GM20431 (cell line): ENCODE data around the gene HOXC5.
"Not testable (repeated sequence)": the region's sequence is repeated elsewhere in the genome, so short reads cannot be mapped to it uniquely, and the experiment has no call there.

Experiments
- in situ Hi-C: fragments of 300-500 bp; cut with MseI, MboI; formaldehyde crosslinking; loops from one replicate; pipeline ENCODE4 v1.15.0; 2020; ENCODE audit warnings: low sequenced_read_pairs; ENCODE audit not compliant: unreplicated experiment

Gene HOXC5

GRCh38 chr12:54040648-54041047 is 7.8 kb downstream of the HOXC5 start:
- in situ Hi-C loops: no loop called here

GRCh38 chr12:54041097-54041690 is 8.3 kb downstream of the HOXC5 start:
- in situ Hi-C loops: no loop called here

DNA sequence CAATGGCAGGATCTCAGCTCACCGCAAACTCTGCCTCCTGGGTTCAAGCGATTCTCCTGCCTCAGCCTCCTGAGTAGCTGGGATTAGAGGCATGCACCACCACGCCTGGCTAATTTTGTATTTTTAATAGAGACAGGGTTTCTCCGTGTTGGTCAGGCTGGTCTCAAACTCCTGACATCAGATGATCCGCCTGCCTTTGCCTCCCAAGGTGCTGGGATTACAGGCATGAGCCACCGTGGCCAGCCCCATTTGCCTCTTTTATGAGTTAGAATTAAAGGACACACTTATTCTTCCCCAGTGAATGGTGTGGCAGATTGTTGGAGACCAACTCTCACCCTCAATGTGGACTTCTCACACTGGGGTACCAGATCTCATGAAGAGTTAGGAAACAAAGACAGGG is 9.2 kb downstream of the HOXC5 start:
- in situ Hi-C loops: not testable (repeated sequence)

GRCh38 chr12:54042970-54043853 is 10.4 kb downstream of the HOXC5 start:
- in situ Hi-C loops: no loop called here

DNA sequence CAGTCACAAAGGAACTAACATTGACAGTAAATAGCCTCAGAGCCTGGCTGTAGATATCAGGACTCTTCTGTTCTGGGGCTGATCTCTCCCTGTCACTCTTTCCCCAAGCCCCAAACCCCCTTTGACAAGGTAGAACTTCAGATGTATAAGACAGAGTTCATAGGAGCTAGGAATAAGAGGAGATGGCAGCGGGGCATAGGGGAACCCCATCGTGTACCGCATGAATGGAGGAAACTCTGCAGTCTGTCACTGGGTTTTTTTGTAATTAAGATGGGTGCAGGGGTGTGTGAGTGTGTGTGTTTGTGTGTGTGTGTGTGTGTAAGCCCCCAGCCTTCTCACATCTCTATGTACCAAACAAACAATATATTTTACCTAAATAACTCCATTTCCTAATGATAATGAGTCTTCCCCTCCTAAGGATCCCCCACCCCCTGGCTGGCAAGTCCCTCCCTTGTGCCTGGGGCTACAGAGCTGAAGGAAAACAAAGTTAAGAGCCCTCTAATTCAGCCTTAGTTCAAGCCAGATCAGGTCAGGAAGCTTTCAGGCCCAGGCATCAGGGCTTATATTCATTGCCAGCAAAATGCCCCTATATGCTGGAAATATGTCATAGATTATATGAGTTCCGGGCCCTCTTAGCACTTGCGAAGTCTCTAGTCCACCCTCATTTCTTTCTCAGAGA is 11.7 kb downstream of the HOXC5 start:
- in situ Hi-C loops: no loop called here

DNA sequence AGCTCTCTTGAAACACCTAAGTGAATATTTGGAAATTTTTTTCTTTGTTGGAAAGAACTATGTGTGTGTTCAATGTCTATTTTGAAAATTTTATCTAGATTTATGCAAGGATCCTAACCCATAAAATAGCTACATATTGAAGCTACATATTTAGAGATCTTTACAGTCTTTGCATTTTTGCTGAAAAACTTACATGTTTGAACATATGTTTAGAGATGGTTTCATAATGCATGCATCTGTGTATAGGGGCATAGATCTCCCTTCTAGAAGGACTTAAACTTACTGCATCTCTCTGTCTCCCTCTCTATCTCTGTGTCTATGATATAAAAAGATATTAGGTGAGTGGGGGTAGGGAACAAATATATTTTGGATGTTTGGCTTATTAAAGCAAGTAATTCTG is 12.6 kb downstream of the HOXC5 start:
- in situ Hi-C loops: no loop called here

GRCh38 chr12:54045868-54046521 is 13.1 kb downstream of the HOXC5 start:
- in situ Hi-C loops: no loop called here

GRCh38 chr12:54046809-54047159 is 13.9 kb downstream of the HOXC5 start:
- in situ Hi-C loops: no loop called here

GRCh38 chr12:54047160-54047963 is 14.5 kb downstream of the HOXC5 start:
- in situ Hi-C loops: no loop called here

DNA sequence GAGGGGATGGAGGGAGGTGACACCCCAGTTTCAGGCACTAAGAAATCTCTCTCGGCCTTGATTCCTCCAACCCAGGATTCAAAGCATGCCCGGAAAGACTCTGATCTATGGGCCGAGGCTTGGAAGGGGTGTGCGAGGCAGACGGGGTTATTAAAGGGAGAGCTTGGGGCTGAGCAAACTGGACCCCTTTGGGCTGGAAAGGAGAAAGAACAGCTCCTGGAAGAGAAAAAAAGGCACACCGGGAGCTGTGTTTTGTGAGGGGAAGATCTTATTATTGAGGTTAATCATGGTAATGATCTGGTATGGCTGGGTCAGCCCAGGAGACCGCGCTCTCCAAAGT is 15.1 kb downstream of the HOXC5 start:
- in situ Hi-C loops: no loop called here

GRCh38 chr12:54048406-54049093 is 15.7 kb downstream of the HOXC5 start:
- in situ Hi-C loops: no loop called here

- in situ Hi-C loops: no loop called here
Measured at GRCh38 chr12:54049108-54049507, 16.3 kb downstream of the HOXC5 start.

- in situ Hi-C loops: no loop called here
Measured at GRCh38 chr12:54050482-54050810, 17.6 kb downstream of the HOXC5 start.

DNA sequence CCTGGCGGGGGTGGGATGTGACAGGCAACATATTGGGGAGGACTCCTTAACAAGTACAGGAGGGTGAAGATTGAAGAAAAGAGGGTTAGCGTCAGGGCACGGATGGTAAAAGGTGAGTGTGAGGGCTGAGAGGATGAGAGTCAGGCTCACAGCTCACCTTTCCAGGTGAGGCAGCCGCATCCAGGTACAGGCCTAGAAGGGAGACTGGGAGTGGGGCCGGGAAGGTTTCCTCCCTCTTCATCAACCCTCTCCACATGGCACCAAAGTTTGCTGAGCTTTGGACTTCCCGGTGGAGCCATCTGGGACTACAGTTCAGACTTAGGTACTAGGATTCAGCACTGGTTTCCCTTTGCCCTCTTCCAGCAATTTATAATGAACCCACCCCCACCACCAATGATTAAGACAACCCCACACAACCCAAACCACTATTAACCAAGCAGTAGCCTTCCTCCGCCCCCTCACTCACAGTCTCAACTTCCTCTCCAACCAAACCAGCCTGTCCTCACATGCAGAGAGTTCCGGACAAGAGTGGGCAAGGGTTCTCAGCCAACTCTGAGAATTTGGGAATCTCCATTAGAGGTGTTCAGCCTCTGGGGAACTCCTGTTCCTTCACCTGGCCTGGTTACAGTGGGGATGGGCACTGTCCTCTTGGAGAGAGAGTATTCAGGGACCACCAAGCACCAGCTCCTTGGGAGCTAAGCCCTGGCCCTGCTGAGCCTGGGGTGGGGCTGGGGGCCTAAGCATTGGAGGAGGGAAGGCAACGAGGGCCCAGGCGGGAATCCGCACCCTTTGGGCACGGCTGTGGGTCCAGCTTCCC is 18.4 kb downstream of the HOXC5 start:
- in situ Hi-C loops: no loop called here

- in situ Hi-C loops: no loop called here
Measured at GRCh38 chr12:54051874-54052437, 19.1 kb downstream of the HOXC5 start.

GRCh38 chr12:54052438-54053002 is 19.7 kb downstream of the HOXC5 start:
- in situ Hi-C loops: no loop called here

DNA sequence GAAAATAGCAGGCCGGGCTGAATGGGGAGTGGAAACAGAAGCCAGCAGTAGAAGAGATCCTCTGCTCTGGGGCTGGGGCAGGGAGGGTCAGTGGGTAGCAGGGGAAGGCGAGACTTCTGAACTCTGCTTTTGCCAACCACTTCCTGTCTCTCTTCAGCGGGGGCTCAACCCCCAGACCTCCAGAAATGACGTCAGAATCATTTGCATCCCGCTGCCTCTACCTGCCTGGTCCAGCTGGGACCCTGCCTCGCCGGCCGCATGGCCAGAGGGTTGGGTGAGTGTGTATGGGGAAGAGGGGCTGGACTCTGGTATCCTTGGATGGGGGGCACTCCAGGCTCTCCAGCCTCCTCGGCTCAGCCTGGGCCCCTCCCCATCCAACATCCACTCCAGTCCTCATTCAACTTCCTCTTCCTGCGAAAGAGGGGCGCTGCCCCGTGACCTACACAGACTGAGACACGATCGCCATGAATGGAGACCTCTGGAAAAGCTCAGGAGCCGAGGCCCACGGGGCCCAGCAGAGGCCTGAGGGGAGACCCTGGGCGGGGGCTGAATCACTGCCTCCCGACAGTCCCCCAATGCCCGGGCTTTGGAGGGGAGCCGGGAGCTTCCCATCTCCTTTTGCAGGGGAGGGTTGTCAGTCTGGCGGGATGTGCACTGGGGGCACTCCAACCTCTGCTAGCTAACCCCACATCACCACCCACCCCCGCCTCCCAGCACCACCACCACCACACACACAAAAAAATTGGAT is 20.3 kb downstream of the HOXC5 start:
- in situ Hi-C loops: no loop called here
